Loucy (cell line): ENCODE data around the gene ITGA2.

Experiments used
- H2AFZ ChIP-seq: fragments of 200-600 bp; sonication (generic); 2 replicates; pipeline ENCODE4 v1.6.0; 2016; ENCODE audit warnings: antibody characterized with exemption, mild to moderate bottlenecking, low read length, moderate library complexity
- H3F3A ChIP-seq: fragments of 200-600 bp; 2 replicates; pipeline ENCODE4 v1.6.0; 2016; ENCODE audit warnings: antibody characterized with exemption, low read depth, mild to moderate bottlenecking
- H3K27me3 ChIP-seq: fragments of 200-600 bp; sonication (generic); 2 replicates; pipeline ENCODE4 v1.6.1; 2014; ENCODE audit warnings: low read length, mild to moderate bottlenecking; ENCODE audit not compliant: insufficient read depth, poor library complexity, severe bottlenecking
- H3K36me3 ChIP-seq: fragments of 200-600 bp; sonication (generic); 2 replicates; pipeline ENCODE4 v1.6.1; 2016; ENCODE audit warnings: low read length; ENCODE audit not compliant: insufficient read depth
- H3K4me1 ChIP-seq: fragments of 200-600 bp; sonication (generic); 2 replicates; pipeline ENCODE4 v1.5.1; 2014; ENCODE audit warnings: low read length, mild to moderate bottlenecking; ENCODE audit not compliant: insufficient read depth, poor library complexity, severe bottlenecking
- H3K4me2 ChIP-seq: fragments of 200-600 bp; sonication (generic); 2 replicates; pipeline ENCODE4 v1.6.0; 2014; ENCODE audit warnings: antibody characterized with exemption, low read length, low read depth, mild to moderate bottlenecking; ENCODE audit not compliant: poor library complexity, severe bottlenecking
- H3K4me3 ChIP-seq: fragments of 200-600 bp; sonication (generic); 2 replicates; pipeline ENCODE4 v1.5.1; 2014; ENCODE audit warnings: low read length, mild to moderate bottlenecking, mixed read lengths; ENCODE audit not compliant: poor library complexity, severe bottlenecking
- H3K79me2 ChIP-seq: fragments of 200-600 bp; sonication (generic); 2 replicates; pipeline ENCODE4 v1.6.1; 2014; ENCODE audit warnings: low read length; ENCODE audit not compliant: insufficient read depth
- H3K9ac ChIP-seq: fragments of 200-600 bp; sonication (generic); 2 replicates; pipeline ENCODE4 v1.6.0; 2014; ENCODE audit warnings: mild to moderate bottlenecking, low read depth, low read length, moderate library complexity; ENCODE audit not compliant: poor library complexity, severe bottlenecking
- H3K9me2 ChIP-seq: fragments of 200-600 bp; sonication (generic); replicated peaks from 2 replicates; pipeline ENCODE4 v1.6.1; 2016; ENCODE audit warnings: low read depth, low read length, mixed read lengths
- H3K9me3 ChIP-seq: fragments of 200-600 bp; sonication (generic); 2 replicates; pipeline ENCODE4 v1.6.1; 2014; ENCODE audit warnings: mild to moderate bottlenecking, antibody characterized with exemption, low read length, low read depth; ENCODE audit not compliant: insufficient read depth
- H4K20me1 ChIP-seq: fragments of 200-600 bp; sonication (generic); 2 replicates; pipeline ENCODE4 v1.6.0; 2014; ENCODE audit warnings: antibody characterized with exemption, low read length, mild to moderate bottlenecking; ENCODE audit not compliant: insufficient read depth, poor library complexity, severe bottlenecking
- EZH2phosphoT487 ChIP-seq: fragments of 200-600 bp; IDR thresholded peaks from 2 replicates; pipeline ENCODE4 v1.6.1; 2018; ENCODE audit warnings: antibody characterized with exemption, mild to moderate bottlenecking, moderate library complexity, borderline replicate concordance
- TF ChIP-seq, protein P1 (sequence below): fragments of 200-600 bp; sonication (generic); conservative IDR thresholded peaks from 2 replicates; pipeline ENCODE4 v1.5.1; 2014; ENCODE audit warnings: mild to moderate bottlenecking, antibody characterized with exemption, low read length

Gene ITGA2

GRCh38 chr5:52989025-52989780, at the start of gene ITGA2:
Gene ITGA2 (plus strand): TSS chr5:52989352. CDS start chr5:52989469, 117 bp downstream.
- Histone ChIP-seq H3F3A (no peaks in the 10 kb centered on the region; the same call in 1 of the 2 replicates), H3K4me3 (peak within 1 kb of the TSS; percentile 84), H3K9ac (peak within 1 kb of the TSS; percentile 66), H2AFZ (peak within 1 kb of the TSS; percentile 98), H3K9me3 (no peaks in the 10 kb centered on the region), H3K4me2 (peak within 1 kb of the TSS; percentile 83), H3K79me2 (no peaks in the 10 kb centered on the region), H3K9me2 (no peaks in the 10 kb centered on the region), H3K36me3 (no peaks in the 10 kb centered on the region), H3K27me3 (no peaks in the 10 kb centered on the region), H4K20me1 (no peaks in the 10 kb centered on the region), H3K4me1 (peaks cover 27% of the 10 kb centered on the region)
- TF ChIP-seq, protein P1, sequence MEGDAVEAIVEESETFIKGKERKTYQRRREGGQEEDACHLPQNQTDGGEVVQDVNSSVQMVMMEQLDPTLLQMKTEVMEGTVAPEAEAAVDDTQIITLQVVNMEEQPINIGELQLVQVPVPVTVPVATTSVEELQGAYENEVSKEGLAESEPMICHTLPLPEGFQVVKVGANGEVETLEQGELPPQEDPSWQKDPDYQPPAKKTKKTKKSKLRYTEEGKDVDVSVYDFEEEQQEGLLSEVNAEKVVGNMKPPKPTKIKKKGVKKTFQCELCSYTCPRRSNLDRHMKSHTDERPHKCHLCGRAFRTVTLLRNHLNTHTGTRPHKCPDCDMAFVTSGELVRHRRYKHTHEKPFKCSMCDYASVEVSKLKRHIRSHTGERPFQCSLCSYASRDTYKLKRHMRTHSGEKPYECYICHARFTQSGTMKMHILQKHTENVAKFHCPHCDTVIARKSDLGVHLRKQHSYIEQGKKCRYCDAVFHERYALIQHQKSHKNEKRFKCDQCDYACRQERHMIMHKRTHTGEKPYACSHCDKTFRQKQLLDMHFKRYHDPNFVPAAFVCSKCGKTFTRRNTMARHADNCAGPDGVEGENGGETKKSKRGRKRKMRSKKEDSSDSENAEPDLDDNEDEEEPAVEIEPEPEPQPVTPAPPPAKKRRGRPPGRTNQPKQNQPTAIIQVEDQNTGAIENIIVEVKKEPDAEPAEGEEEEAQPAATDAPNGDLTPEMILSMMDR: no peak
- no peak for TF ChIP-seq EZH2phosphoT487

- Histone ChIP-seq H3F3A (no peaks in the 10 kb centered on the region), H3K4me2 (no peak overlapping the region), H3K4me3 (no peak overlapping the region), H3K9me3 (no peaks in the 10 kb centered on the region), H3K36me3 (no peaks in the 10 kb centered on the region), H3K4me1 (peaks cover 18% of the 10 kb centered on the region), H2AFZ (peak overlapping the region; percentile 80), H3K79me2 (no peaks in the 10 kb centered on the region), H3K9me2 (no peaks in the 10 kb centered on the region), H3K9ac (no peak overlapping the region), H3K27me3 (no peaks in the 10 kb centered on the region), H4K20me1 (no peaks in the 10 kb centered on the region)
- no peak for TF ChIP-seq EZH2phosphoT487
- TF ChIP-seq, protein P1: peak; percentile 61
Observed at GRCh38 chr5:52943285-52943684, 45.9 kb upstream of the ITGA2 start.

DNA sequence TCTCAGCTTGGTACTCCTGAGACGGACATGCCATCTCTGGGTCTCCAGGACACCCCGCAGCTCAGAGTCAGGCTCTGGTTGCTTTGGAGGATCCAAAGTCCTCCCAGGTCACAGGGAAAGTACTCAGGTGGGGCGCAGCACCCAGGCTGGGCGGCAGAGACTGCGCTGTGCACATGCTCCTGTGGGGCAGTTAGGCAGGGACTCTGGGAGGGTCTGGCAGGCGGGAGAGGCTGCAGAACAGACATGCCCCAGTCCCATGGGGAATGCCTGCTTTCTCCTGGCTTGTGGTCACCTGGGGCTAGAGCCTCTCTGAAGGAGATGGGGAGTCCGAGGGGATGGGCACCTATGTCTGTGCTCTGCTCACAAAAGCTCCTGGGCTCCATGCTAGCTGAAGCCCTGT, 45.3 kb upstream of the ITGA2 start:
- Histone ChIP-seq H3K27me3 (no peaks in the 10 kb centered on the region), H3K36me3 (no peaks in the 10 kb centered on the region), H3K79me2 (no peaks in the 10 kb centered on the region), H3K4me2 (no peak overlapping the region), H4K20me1 (no peaks in the 10 kb centered on the region), H2AFZ (peak overlapping the region; percentile 80), H3K4me1 (peaks cover 20% of the 10 kb centered on the region), H3K4me3 (no peak overlapping the region), H3K9me3 (no peaks in the 10 kb centered on the region), H3K9ac (no peak overlapping the region), H3K9me2 (no peaks in the 10 kb centered on the region), H3F3A (no peaks in the 10 kb centered on the region)
- TF ChIP-seq, protein P1: no peak
- TF ChIP-seq EZH2phosphoT487: no peak
